ENCODE results near the gene TBXA2R. TPM values are rescaled to one million over a fixed set of nuclear protein-coding genes. Genes with fewer than 3 reads are reported as not detected.

Gene TBXA2R
- total RNA-seq, 1 experiment from 2014 or later, result 1.3 TPM

DNA sequence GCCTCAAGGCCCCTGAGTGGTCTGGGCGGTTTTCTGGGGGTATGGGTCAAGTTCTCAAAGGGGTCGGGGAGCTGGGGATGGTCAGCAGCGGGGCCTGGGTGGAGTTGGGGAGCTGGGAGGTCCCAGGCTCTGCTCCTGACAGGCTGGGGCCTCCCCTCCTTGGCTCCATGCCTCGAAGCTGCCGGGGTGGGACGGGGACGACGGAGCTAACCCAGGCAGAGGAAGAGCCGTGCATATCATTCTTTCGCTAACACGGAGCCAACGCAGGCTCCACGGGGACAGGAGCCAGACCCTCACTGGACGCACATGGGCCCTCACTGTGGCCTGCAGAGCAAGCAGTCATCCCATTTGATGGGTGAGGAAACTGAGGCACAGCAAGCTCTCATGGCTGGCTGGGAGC, 45.7 kb upstream of the TBXA2R start:
- Mint-ChIP-seq H3K4me3 (no peak overlapping the region), H3K36me3 (peaks cover 8% of the 10 kb centered on the region), H3K9me3 (no peaks in the 10 kb centered on the region), H3K4me1 (no peaks in the 10 kb centered on the region), H3K27me3 (ENCODE audit: low read depth) (no peaks in the 10 kb centered on the region), H3K27ac (no peak overlapping the region)
- DNase-seq (ENCODE audit: low spot score) (no peak), ATAC-seq (no peak)
- TF ChIP-seq, protein P1, sequence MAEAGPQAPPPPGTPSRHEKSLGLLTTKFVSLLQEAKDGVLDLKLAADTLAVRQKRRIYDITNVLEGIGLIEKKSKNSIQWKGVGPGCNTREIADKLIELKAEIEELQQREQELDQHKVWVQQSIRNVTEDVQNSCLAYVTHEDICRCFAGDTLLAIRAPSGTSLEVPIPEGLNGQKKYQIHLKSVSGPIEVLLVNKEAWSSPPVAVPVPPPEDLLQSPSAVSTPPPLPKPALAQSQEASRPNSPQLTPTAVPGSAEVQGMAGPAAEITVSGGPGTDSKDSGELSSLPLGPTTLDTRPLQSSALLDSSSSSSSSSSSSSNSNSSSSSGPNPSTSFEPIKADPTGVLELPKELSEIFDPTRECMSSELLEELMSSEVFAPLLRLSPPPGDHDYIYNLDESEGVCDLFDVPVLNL (CRISPR knock-in tag; IDR thresholded peaks at IDR 0.05; ENCODE audit: borderline replicate concordance, low read depth), result no peak
- TF ChIP-seq NFYB (CRISPR knock-in tag; conservative IDR thresholded peaks at IDR 0.05; ENCODE audit: low read depth) (no peak), NFE2L1 (CRISPR knock-in tag; IDR thresholded peaks at IDR 0.05) (no peak), FOXJ3 (CRISPR knock-in tag; IDR thresholded peaks at IDR 0.05; ENCODE audit: borderline replicate concordance) (no peak), ELF4 (CRISPR knock-in tag; IDR thresholded peaks at IDR 0.05; ENCODE audit: low read depth) (no peak), GRHL2 (CRISPR knock-in tag; IDR thresholded peaks at IDR 0.05; ENCODE audit: insufficient replicate concordance, severe bottlenecking) (no peak), HMGA2 (CRISPR knock-in tag; IDR thresholded peaks at IDR 0.05) (no peak), JUN (CRISPR knock-in tag; IDR thresholded peaks at IDR 0.05) (no peak), KAT7 (CRISPR knock-in tag; IDR thresholded peaks at IDR 0.05; ENCODE audit: borderline replicate concordance) (no peak), ZNF219 (CRISPR knock-in tag; IDR thresholded peaks at IDR 0.05; ENCODE audit: borderline replicate concordance) (no peak), NR2C2 (CRISPR knock-in tag; IDR thresholded peaks at IDR 0.05) (no peak)
- TF ChIP-seq, protein P2, sequence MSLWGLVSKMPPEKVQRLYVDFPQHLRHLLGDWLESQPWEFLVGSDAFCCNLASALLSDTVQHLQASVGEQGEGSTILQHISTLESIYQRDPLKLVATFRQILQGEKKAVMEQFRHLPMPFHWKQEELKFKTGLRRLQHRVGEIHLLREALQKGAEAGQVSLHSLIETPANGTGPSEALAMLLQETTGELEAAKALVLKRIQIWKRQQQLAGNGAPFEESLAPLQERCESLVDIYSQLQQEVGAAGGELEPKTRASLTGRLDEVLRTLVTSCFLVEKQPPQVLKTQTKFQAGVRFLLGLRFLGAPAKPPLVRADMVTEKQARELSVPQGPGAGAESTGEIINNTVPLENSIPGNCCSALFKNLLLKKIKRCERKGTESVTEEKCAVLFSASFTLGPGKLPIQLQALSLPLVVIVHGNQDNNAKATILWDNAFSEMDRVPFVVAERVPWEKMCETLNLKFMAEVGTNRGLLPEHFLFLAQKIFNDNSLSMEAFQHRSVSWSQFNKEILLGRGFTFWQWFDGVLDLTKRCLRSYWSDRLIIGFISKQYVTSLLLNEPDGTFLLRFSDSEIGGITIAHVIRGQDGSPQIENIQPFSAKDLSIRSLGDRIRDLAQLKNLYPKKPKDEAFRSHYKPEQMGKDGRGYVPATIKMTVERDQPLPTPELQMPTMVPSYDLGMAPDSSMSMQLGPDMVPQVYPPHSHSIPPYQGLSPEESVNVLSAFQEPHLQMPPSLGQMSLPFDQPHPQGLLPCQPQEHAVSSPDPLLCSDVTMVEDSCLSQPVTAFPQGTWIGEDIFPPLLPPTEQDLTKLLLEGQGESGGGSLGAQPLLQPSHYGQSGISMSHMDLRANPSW (CRISPR knock-in tag; conservative IDR thresholded peaks at IDR 0.05; ENCODE audit: low read depth), result no peak
- TF ChIP-seq, protein P3, sequence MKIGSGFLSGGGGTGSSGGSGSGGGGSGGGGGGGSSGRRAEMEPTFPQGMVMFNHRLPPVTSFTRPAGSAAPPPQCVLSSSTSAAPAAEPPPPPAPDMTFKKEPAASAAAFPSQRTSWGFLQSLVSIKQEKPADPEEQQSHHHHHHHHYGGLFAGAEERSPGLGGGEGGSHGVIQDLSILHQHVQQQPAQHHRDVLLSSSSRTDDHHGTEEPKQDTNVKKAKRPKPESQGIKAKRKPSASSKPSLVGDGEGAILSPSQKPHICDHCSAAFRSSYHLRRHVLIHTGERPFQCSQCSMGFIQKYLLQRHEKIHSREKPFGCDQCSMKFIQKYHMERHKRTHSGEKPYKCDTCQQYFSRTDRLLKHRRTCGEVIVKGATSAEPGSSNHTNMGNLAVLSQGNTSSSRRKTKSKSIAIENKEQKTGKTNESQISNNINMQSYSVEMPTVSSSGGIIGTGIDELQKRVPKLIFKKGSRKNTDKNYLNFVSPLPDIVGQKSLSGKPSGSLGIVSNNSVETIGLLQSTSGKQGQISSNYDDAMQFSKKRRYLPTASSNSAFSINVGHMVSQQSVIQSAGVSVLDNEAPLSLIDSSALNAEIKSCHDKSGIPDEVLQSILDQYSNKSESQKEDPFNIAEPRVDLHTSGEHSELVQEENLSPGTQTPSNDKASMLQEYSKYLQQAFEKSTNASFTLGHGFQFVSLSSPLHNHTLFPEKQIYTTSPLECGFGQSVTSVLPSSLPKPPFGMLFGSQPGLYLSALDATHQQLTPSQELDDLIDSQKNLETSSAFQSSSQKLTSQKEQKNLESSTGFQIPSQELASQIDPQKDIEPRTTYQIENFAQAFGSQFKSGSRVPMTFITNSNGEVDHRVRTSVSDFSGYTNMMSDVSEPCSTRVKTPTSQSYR (CRISPR knock-in tag; IDR thresholded peaks at IDR 0.05), result no peak
- TF ChIP-seq, protein P4, sequence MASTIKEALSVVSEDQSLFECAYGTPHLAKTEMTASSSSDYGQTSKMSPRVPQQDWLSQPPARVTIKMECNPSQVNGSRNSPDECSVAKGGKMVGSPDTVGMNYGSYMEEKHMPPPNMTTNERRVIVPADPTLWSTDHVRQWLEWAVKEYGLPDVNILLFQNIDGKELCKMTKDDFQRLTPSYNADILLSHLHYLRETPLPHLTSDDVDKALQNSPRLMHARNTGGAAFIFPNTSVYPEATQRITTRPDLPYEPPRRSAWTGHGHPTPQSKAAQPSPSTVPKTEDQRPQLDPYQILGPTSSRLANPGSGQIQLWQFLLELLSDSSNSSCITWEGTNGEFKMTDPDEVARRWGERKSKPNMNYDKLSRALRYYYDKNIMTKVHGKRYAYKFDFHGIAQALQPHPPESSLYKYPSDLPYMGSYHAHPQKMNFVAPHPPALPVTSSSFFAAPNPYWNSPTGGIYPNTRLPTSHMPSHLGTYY (CRISPR knock-in tag; IDR thresholded peaks at IDR 0.05), result no peak
- TF ChIP-seq, protein P5, sequence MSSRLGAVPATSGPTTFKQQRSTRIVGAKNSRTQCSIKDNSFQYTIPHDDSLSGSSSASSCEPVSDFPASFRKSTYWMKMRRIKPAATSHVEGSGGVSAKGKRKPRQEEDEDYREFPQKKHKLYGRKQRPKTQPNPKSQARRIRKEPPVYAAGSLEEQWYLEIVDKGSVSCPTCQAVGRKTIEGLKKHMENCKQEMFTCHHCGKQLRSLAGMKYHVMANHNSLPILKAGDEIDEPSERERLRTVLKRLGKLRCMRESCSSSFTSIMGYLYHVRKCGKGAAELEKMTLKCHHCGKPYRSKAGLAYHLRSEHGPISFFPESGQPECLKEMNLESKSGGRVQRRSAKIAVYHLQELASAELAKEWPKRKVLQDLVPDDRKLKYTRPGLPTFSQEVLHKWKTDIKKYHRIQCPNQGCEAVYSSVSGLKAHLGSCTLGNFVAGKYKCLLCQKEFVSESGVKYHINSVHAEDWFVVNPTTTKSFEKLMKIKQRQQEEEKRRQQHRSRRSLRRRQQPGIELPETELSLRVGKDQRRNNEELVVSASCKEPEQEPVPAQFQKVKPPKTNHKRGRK (CRISPR knock-in tag; IDR thresholded peaks at IDR 0.05; ENCODE audit: borderline replicate concordance), result no peak
- TF ChIP-seq, protein P6, sequence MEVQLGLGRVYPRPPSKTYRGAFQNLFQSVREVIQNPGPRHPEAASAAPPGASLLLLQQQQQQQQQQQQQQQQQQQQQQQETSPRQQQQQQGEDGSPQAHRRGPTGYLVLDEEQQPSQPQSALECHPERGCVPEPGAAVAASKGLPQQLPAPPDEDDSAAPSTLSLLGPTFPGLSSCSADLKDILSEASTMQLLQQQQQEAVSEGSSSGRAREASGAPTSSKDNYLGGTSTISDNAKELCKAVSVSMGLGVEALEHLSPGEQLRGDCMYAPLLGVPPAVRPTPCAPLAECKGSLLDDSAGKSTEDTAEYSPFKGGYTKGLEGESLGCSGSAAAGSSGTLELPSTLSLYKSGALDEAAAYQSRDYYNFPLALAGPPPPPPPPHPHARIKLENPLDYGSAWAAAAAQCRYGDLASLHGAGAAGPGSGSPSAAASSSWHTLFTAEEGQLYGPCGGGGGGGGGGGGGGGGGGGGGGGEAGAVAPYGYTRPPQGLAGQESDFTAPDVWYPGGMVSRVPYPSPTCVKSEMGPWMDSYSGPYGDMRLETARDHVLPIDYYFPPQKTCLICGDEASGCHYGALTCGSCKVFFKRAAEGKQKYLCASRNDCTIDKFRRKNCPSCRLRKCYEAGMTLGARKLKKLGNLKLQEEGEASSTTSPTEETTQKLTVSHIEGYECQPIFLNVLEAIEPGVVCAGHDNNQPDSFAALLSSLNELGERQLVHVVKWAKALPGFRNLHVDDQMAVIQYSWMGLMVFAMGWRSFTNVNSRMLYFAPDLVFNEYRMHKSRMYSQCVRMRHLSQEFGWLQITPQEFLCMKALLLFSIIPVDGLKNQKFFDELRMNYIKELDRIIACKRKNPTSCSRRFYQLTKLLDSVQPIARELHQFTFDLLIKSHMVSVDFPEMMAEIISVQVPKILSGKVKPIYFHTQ (CRISPR knock-in tag; IDR thresholded peaks at IDR 0.05), result no peak
- TF ChIP-seq, protein P7, sequence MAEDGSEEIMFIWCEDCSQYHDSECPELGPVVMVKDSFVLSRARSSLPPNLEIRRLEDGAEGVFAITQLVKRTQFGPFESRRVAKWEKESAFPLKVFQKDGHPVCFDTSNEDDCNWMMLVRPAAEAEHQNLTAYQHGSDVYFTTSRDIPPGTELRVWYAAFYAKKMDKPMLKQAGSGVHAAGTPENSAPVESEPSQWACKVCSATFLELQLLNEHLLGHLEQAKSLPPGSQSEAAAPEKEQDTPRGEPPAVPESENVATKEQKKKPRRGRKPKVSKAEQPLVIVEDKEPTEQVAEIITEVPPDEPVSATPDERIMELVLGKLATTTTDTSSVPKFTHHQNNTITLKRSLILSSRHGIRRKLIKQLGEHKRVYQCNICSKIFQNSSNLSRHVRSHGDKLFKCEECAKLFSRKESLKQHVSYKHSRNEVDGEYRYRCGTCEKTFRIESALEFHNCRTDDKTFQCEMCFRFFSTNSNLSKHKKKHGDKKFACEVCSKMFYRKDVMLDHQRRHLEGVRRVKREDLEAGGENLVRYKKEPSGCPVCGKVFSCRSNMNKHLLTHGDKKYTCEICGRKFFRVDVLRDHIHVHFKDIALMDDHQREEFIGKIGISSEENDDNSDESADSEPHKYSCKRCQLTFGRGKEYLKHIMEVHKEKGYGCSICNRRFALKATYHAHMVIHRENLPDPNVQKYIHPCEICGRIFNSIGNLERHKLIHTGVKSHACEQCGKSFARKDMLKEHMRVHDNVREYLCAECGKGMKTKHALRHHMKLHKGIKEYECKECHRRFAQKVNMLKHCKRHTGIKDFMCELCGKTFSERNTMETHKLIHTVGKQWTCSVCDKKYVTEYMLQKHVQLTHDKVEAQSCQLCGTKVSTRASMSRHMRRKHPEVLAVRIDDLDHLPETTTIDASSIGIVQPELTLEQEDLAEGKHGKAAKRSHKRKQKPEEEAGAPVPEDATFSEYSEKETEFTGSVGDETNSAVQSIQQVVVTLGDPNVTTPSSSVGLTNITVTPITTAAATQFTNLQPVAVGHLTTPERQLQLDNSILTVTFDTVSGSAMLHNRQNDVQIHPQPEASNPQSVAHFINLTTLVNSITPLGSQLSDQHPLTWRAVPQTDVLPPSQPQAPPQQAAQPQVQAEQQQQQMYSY (CRISPR knock-in tag; IDR thresholded peaks at IDR 0.05), result no peak
- CTCF ChIA-PET, result no interaction called here
- POLR2A ChIA-PET, result no interaction called here
